Activated CD4-positive, alpha-beta T cell treated with anti-CD3 and anti-CD28 coated beads, Interleukin-2, amount 10 ng/mL, durations not matched to agents 24 days and 14 days (primary cell): Measurements from ENCODE around the gene IFT88. TPM values are rescaled to one million over a fixed set of nuclear protein-coding genes. Genes with fewer than 3 reads are reported as not detected.

Experiments used
- DNase-seq: peaks from one replicate; pipeline ENCODE4 v3.0.0; 2022
- H3K27ac Mint-ChIP-seq: one replicate; pipeline ENCODE4 v1.8.0; 2022; ENCODE audit warnings: mild to moderate bottlenecking, mixed read lengths
- H3K27me3 Mint-ChIP-seq: one replicate; pipeline ENCODE4 v1.8.0; 2022; ENCODE audit warnings: mixed read lengths
- H3K36me3 Mint-ChIP-seq: one replicate; pipeline ENCODE4 v1.8.0; 2022; ENCODE audit warnings: low read depth, mild to moderate bottlenecking, mixed read lengths
- H3K4me1 Mint-ChIP-seq: one replicate; pipeline ENCODE4 v1.8.0; 2021; ENCODE audit warnings: mixed read lengths
- H3K4me3 Mint-ChIP-seq: one replicate; pipeline ENCODE4 v1.8.0; 2022; ENCODE audit warnings: mild to moderate bottlenecking, moderate library complexity, mixed read lengths
- H3K9me3 Mint-ChIP-seq: one replicate; pipeline ENCODE4 v1.8.0; 2021; ENCODE audit warnings: mixed read lengths
- intact Hi-C: fragments of 100-400 bp; cut with micrococcal nuclease; formaldehyde crosslinking; loops from one replicate; pipeline ENCODE4 v1.15.1; 2023
- total RNA-seq: library from RNA; stranded (reverse); gene quantifications from 2 replicates; pipeline ENCODE4 v1.2.3, GENCODE V29; 2022

The IFT88 gene
- total RNA-seq, 1 donor from 2014 or later: 2.2 TPM

GRCh38 chr13:20573636-20574035, 6.7 kb downstream of the IFT88 start:
- H3K4me3 Mint-ChIP-seq: no peak overlapping the region
- no peaks in the 10 kb centered on the region for H3K27me3 Mint-ChIP-seq
- H3K27ac Mint-ChIP-seq: no peak overlapping the region
- no peak for DNase-seq
- peaks cover 9% of the 10 kb centered on the region for H3K36me3 Mint-ChIP-seq
- peaks cover 4% of the 10 kb centered on the region for H3K4me1 Mint-ChIP-seq
- peaks cover 12% of the 10 kb centered on the region for H3K9me3 Mint-ChIP-seq
- intact Hi-C loops: no loop called here

GRCh38 chr13:20579191-20579590, 12.2 kb downstream of the IFT88 start:
- no peaks in the 10 kb centered on the region for H3K4me1 Mint-ChIP-seq
- no peak overlapping the region for H3K4me3 Mint-ChIP-seq
- no peaks in the 10 kb centered on the region for H3K27me3 Mint-ChIP-seq
- DNase-seq: no peak
- no peak overlapping the region for H3K27ac Mint-ChIP-seq
- peaks cover 12% of the 10 kb centered on the region for H3K9me3 Mint-ChIP-seq
- intact Hi-C loops: no loop called here
- peaks cover 15% of the 10 kb centered on the region for H3K36me3 Mint-ChIP-seq

DNA sequence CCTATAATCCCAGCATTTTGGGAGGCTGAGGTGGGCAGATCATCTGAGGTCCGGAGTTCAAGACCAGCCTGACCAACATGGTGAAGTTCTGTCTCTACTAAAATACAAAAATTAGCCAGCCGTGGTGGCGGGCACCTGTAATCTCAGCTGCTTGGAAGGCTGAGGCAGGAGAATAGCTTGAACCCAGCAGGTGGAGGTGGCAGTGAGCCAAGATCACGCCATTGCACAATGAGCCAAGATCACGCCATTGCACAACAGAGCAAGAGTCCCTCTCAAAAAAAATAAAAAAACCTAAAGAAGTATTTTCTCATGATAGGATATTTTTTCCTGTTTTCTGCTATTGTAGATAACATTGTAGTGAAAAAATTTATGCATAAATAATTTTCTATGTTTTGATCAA, 13.3 kb downstream of the IFT88 start:
- no peaks in the 10 kb centered on the region for H3K27me3 Mint-ChIP-seq
- DNase-seq: no peak
- H3K36me3 Mint-ChIP-seq: peaks cover 18% of the 10 kb centered on the region
- H3K27ac Mint-ChIP-seq: no peak overlapping the region
- H3K9me3 Mint-ChIP-seq: peaks cover 14% of the 10 kb centered on the region
- H3K4me1 Mint-ChIP-seq: no peaks in the 10 kb centered on the region
- H3K4me3 Mint-ChIP-seq: no peak overlapping the region
- intact Hi-C loops: no loop called here

DNA sequence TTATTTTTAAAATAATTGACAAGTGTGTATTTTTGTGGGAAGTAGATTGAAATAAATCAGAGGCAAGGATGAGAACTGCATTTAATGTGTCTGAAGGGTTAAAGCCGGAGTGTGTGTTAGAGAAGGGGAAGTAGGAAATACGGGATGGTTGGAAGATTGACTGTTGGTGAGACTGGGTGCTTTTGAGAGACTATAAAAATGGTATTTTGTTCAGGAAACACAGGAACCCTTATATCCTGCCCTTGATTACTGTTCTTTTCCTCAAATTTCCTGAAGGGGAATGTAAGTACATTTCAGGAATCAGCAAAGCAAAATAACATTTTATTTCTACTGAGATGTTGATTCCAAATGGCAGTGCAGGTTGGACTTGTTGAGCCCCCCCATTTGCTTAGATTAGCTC, 15.1 kb downstream of the IFT88 start:
- H3K4me3 Mint-ChIP-seq: no peak overlapping the region
- DNase-seq: no peak
- H3K4me1 Mint-ChIP-seq: no peaks in the 10 kb centered on the region
- intact Hi-C loops: no loop called here
- peaks cover 6% of the 10 kb centered on the region for H3K9me3 Mint-ChIP-seq
- H3K36me3 Mint-ChIP-seq: peaks cover 15% of the 10 kb centered on the region
- no peak overlapping the region for H3K27ac Mint-ChIP-seq
- no peaks in the 10 kb centered on the region for H3K27me3 Mint-ChIP-seq

- no peak for DNase-seq
- Mint-ChIP-seq H3K9me3 (peaks cover 6% of the 10 kb centered on the region), H3K27me3 (no peaks in the 10 kb centered on the region), H3K4me3 (no peak overlapping the region), H3K36me3 (peaks cover 9% of the 10 kb centered on the region), H3K4me1 (no peaks in the 10 kb centered on the region), H3K27ac (no peak overlapping the region)
- intact Hi-C loops: no loop called here
Measured at GRCh38 chr13:20583803-20584293, 16.9 kb downstream of the IFT88 start.

GRCh38 chr13:20585371-20585770, 18.4 kb downstream of the IFT88 start:
- Mint-ChIP-seq H3K27ac (no peak overlapping the region), H3K36me3 (peaks cover 5% of the 10 kb centered on the region), H3K4me3 (no peak overlapping the region), H3K27me3 (no peaks in the 10 kb centered on the region), H3K9me3 (peaks cover 6% of the 10 kb centered on the region), H3K4me1 (no peaks in the 10 kb centered on the region)
- intact Hi-C loops: no loop called here
- no peak for DNase-seq

- Mint-ChIP-seq H3K4me1 (no peaks in the 10 kb centered on the region), H3K27ac (no peak overlapping the region), H3K27me3 (no peaks in the 10 kb centered on the region), H3K9me3 (peaks cover 6% of the 10 kb centered on the region), H3K4me3 (no peak overlapping the region), H3K36me3 (peaks cover 5% of the 10 kb centered on the region)
- intact Hi-C loops: no loop called here
- DNase-seq: no peak
Measured at GRCh38 chr13:20588529-20589110, 21.7 kb downstream of the IFT88 start.

- intact Hi-C loops: no loop called here
- H3K27me3 Mint-ChIP-seq: no peaks in the 10 kb centered on the region
- no peak for DNase-seq
- H3K4me1 Mint-ChIP-seq: no peaks in the 10 kb centered on the region
- no peak overlapping the region for H3K27ac Mint-ChIP-seq
- H3K4me3 Mint-ChIP-seq: no peak overlapping the region
- no peaks in the 10 kb centered on the region for H3K9me3 Mint-ChIP-seq
- no peaks in the 10 kb centered on the region for H3K36me3 Mint-ChIP-seq
Measured at GRCh38 chr13:20590561-20590960, 23.6 kb downstream of the IFT88 start.

- no peaks in the 10 kb centered on the region for H3K27me3 Mint-ChIP-seq
- no peaks in the 10 kb centered on the region for H3K9me3 Mint-ChIP-seq
- no peak overlapping the region for H3K4me3 Mint-ChIP-seq
- no peak overlapping the region for H3K27ac Mint-ChIP-seq
- no peak for DNase-seq
- H3K36me3 Mint-ChIP-seq: no peaks in the 10 kb centered on the region
- no peaks in the 10 kb centered on the region for H3K4me1 Mint-ChIP-seq
- intact Hi-C loops: no loop called here
Measured at GRCh38 chr13:20592606-20593005, 25.6 kb downstream of the IFT88 start.

DNA sequence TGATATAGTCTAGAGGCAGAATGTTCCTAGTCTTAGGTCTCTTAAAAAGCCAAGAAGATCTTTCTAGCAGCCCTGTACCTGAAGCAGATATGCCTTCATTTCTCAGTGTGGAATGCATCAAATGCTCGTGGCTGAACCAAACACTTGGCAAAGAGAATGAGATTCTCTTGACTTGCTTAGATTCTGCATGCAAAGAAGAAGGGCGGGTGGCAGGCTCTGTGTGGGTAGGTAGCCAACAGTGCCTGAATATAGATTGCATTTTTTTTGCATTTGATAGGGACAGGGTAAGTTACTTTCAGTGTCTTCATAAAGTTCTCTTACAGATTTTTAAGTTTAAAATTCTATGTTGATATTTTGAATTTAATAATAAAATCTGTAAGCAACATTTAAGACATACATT, 27.3 kb downstream of the IFT88 start:
- no peaks in the 10 kb centered on the region for H3K36me3 Mint-ChIP-seq
- H3K4me1 Mint-ChIP-seq: no peaks in the 10 kb centered on the region
- no peak overlapping the region for H3K27ac Mint-ChIP-seq
- no peaks in the 10 kb centered on the region for H3K27me3 Mint-ChIP-seq
- H3K9me3 Mint-ChIP-seq: no peaks in the 10 kb centered on the region
- no peak overlapping the region for H3K4me3 Mint-ChIP-seq
- intact Hi-C loops: no loop called here
- DNase-seq: no peak

DNA sequence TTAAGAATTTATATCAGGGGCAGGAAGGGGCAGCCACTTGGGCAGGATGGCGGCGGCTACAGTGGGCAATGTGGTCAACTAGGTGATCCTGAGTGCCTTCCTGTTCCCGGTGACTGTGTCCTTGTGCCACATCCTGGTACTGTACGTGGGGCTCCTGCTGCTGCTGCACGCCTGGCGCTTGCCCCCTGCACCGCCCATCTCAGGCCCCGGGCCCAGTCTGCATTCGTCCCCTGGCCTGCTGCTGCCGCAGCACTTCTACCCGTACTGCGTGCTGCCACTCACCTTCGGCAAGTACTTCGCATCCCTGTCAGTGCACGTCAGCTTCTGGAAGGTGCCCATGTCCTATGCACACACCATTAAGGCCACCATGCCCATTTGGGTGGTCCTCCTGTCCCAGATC, 40.1 kb downstream of the IFT88 start:
- intact Hi-C loops: no loop called here
- DNase-seq: no peak
- Mint-ChIP-seq H3K4me1 (no peaks in the 10 kb centered on the region), H3K27ac (no peak overlapping the region), H3K4me3 (no peak overlapping the region), H3K36me3 (no peaks in the 10 kb centered on the region), H3K27me3 (no peaks in the 10 kb centered on the region), H3K9me3 (no peaks in the 10 kb centered on the region)

DNA sequence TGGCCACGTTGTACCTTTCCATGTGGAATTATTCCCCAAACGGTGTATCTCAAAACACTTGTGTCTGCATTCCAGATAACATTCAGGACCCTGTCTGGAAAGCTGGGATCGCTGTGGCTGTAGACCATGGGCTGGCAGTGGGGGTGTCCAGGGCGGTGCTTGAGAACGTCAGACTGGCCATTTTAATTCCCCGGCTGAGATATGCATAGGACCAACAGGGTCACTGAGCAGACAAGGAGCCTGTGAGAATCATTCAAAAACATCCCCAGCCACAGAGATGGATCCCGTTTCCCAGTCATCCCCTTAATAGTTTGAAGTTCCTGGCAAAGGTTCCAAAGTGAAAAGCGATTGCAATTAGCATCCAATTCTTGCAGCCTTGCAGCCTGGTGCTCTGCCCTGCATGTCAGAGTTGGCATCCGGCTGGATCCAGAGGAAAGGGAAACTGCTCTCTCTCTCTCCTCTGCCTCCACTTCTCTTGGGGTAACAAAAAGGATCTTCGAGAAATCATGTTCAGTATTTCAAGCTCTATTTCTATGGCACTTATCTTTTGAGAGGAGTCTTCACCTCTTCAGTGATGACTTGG, 41.6 kb downstream of the IFT88 start:
- Mint-ChIP-seq H3K4me1 (no peaks in the 10 kb centered on the region), H3K9me3 (no peaks in the 10 kb centered on the region)
- intact Hi-C loops: no loop called here

DNA sequence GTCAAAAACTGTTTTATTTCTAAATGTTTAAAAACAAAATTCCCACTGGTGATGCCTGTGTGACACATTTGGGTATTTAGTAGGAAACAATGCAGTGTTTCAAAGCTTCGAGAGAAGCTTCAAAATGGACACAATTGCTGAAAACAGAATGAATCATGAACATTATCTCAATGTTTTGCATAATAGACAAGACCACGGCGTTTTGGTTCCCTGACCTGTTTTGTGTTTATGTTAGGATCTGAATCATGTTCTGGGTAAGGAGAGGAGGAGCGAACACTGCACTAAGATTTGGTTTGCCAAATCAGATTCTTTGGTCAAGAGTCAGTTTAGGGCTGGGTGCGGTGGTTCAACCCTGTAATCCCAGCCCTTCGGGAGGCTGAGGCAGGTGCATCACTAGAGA, 42.2 kb downstream of the IFT88 start:
- no peaks in the 10 kb centered on the region for H3K9me3 Mint-ChIP-seq
- H3K27me3 Mint-ChIP-seq: no peaks in the 10 kb centered on the region
- H3K4me1 Mint-ChIP-seq: no peaks in the 10 kb centered on the region
- H3K36me3 Mint-ChIP-seq: no peaks in the 10 kb centered on the region
- no peak for DNase-seq
- no peak overlapping the region for H3K4me3 Mint-ChIP-seq
- H3K27ac Mint-ChIP-seq: no peak overlapping the region
- intact Hi-C loops: no loop called here

More for the DNA sequence above, 41.6 kb downstream of the IFT88 start:
- no peak for DNase-seq
- Mint-ChIP-seq H3K36me3 (no peaks in the 10 kb centered on the region), H3K27ac (no peak overlapping the region), H3K27me3 (no peaks in the 10 kb centered on the region), H3K4me3 (no peak overlapping the region)

GRCh38 chr13:20610006-20610405, 43.0 kb downstream of the IFT88 start:
- H3K9me3 Mint-ChIP-seq: no peaks in the 10 kb centered on the region
- H3K36me3 Mint-ChIP-seq: no peaks in the 10 kb centered on the region
- intact Hi-C loops: no loop called here
- H3K27ac Mint-ChIP-seq: no peak overlapping the region
- DNase-seq: no peak
- H3K4me3 Mint-ChIP-seq: no peak overlapping the region
- H3K4me1 Mint-ChIP-seq: no peaks in the 10 kb centered on the region
- no peaks in the 10 kb centered on the region for H3K27me3 Mint-ChIP-seq
